Measurements from ENCODE around the gene ITIH3.

ITIH3 gene

DNA sequence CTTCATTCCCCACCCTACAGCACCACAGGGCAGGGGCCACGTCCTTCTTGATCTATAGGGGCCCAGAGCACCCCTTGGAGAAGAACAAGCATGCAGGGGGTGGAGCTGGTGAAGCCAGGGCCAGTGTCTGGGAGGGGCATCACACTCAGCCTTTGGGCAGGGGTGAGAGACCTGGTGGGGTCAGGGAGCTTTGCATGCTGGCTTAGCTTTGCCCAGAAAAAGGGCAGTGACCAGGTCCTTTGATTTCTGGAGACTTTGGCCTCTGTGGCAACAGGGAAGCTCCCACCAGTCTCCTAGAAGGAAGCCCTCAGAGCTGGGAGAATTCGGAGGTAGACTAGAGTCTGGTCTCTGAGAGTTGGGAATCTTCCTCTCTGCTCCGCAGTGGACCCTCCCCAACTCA is 34.9 kb downstream of the ITIH3 start:
- DNase-seq (ENCODE audit: low read depth in 2 of 2), result no peak

DNA sequence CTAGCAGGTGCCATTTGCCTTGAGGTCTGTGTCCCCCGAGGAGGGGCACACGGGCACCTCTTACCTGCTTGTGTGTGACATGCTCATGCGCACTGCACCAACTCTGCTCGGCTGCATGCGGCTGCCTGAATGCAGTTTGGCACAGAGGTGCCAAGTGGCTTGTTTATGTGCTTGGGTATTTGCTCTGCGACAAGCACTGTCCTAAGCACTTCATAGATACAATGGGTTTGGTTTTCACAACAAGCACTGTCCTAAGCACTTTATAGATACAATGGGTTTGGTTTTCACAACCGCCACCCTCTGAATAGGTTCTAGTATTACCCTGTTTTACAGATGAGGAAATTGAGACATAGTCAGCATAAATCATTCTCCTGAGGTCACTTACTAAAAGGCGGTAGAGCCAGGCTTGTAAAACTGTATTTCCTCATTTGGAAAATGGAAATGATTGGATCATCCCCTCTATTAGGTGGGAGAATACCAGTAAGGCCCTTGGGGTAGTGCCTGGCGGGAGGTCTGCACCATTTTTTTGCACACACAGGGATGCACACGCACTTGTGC is 35.4 kb downstream of the ITIH3 start:
- DNase-seq (ENCODE audit: low read depth in 2 of 2), result no peak

DNA sequence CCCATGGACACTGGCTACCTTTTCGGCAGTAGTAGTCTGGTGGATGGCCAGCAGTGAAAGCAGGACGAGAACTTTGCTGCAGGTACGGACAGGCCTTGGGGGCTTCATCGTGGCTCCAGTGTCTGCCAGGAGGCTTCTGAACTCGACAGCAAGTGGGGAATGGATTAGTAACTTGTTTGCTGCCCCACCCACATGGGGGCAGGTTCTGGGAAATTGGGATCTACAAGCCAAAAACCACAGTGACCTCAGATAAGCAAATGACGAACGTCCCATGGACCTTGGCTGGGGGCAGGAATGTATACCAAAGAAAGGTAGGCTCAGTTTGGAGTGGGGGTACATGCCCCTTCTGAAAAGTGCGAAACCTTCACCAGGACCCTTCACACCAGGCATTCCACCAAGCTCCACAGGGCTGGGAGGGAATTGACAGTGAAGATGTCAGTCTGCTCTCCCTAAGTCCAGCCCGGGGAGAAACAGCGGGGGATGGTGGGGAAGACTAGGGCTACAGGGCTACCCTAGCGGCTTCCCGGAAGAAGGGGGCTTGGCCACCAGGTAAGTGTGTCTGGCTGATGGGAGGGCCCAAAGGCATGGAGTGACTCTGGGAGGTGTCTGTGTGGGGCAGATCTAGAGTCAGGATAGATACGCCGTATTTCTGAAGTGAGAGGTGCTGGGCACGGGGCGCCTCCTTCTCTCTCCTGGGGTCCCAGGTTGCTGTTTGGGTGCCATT is 36.1 kb downstream of the ITIH3 start, which contains the start of gene ITIH4:
Gene ITIH4 (minus strand): TSS at position 138 of the 724 bp plus-strand sequence. CDS start 30 bp downstream, at position 108.
- no peak for DNase-seq (ENCODE audit: low read depth in 2 of 2)

DNA sequence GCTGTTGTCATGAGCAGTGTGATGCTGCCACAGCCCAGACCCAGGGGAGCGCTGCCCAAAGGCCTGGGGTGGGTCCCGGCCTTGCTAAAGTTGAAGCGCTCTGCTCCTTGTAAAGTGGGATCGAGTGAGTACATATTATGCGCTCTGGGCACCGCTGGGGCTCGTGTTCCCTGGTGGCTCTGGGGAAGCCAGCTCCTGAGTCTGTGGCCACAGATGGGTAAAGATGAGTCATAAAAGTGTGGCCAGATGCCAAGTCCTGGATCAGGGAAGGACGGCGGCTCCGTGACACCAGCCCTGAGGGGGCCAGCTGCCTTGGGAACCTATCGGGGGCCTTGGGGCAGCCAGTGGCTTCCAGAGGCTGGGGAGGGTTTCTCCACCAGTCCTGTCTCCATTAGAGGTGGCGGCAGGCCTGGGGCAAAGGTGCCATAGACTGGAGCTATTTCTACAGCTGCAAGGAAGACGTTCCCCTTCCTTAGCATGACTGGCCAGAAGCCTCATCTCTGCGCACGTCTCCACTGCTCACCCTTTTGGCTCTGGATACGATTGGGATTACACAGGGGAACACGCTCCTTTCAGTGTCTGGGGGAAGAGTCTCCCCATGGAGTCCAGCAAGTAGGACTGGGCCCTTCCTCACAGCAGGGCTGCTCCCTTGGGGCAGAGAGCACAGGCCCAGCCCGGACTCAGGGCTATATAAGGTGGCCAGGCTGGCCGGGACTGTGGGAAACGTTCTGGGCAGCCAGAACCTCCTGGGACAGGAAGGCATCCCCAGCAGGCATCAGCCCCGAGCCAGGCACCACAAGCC is 37.1 kb downstream of the ITIH3 start:
- no peak for DNase-seq (ENCODE audit: low read depth in 2 of 2)

DNA sequence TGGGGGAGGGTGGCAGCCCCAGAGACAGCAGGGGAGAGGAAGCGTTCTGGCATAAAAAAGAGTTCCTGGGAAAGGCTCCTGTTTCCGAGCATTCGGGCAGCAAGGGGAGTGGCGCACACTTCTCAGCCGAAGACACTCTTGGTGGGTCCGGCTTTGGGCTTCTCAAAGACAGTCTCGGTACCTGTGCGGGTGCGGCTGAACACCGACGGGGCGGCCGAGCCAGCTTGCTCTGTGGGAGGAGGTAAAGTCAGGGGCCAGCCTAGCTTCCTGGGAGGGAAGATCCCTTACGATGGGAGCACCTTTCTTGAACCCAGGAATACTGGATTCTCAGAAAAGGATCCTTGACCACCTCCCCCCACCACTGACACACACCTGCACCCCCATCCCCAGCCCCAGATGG is 38.6 kb downstream of the ITIH3 start:
- no peak for DNase-seq (ENCODE audit: low read depth in 2 of 2)

DNA sequence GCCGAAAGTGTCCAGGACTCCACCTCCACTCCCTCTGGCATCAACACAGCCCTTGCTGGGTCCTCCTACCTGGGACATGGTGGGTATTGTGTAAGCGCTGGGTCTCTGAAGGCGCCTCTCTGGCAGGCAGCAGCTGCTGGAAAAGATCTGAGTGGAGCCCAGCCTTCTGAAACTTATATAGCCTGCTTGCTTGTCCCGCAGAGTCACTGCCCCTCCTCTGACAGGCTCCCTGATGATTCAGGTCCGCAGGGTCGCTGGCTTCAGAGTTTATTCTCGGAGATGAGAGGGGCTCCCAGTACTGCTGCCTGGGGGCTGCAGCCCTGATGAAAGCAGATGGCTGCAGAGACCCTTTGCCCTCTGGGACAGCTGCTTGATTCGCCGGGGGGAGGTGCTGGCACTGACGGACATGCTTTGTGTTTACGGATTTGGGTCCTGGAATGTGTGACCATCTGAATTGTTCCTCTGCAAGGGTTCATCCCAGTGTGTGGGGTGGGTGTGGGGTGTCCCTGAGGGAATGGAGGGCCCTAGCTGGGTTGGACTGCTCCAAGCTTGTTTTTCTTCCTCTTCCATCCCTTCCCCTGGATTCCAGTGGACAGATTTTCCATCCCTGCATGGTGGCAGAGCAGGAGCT is 40.4 kb downstream of the ITIH3 start, which contains the start of gene MUSTN1:
Gene MUSTN1 (minus strand): TSS at position 149 of the 631 bp plus-strand sequence. CDS start 71 bp downstream, at position 78.
- no peak for DNase-seq (ENCODE audit: low read depth in 2 of 2)

DNA sequence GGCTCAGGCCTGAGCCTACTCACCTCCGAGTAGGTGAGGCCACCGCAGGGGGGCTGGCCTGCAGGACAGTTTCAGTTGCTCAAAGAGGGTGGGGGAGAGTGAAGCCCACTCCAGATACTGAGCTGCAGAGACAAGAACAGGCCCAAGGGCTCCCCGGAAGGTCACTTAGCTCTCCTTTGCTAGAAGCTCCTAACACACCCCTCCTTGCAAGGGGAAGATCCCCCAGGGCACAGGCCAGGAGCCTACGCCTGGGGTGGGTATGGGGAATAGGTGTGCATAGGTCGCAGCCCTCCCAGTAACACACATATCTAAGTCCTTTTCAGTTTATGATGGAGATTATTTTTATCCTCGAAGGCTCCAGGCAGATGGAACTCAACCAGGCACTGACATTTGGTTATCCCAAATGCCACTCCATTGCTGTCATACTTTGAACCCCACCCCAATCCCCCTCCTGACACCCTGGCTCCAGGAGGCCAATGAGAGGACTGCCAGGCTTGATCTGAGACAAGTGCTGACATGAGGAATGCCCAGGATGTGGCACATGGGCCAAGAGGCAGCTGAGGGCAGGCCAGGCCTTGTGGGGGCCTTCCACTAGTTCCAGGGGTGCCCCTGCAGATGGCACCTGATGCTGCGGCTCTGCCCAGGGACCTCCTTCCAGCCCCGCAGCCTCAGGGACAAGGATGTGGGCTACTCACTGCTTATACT is 41.3 kb downstream of the ITIH3 start:
- DNase-seq (ENCODE audit: low read depth in 2 of 2), result no peak

DNA sequence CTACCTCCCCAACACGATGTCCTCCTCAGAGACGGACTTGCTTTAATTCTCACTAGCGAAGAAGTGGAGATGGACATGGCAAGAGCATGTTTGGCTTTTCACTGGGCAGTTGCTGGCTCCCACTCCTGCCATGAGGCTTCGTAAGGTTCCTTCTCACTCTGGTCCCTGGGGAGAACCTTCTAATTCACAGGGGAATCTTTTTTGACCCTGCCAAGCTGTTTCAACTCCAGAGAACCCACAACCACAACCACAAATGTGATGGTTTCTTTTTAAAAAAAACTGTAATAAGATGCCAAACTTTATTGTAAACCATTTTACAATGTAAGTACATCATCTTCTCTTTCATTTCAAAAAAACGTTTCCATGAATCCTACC is 41.9 kb downstream of the ITIH3 start:
- DNase-seq (ENCODE audit: low read depth in 2 of 2), result no peak

DNA sequence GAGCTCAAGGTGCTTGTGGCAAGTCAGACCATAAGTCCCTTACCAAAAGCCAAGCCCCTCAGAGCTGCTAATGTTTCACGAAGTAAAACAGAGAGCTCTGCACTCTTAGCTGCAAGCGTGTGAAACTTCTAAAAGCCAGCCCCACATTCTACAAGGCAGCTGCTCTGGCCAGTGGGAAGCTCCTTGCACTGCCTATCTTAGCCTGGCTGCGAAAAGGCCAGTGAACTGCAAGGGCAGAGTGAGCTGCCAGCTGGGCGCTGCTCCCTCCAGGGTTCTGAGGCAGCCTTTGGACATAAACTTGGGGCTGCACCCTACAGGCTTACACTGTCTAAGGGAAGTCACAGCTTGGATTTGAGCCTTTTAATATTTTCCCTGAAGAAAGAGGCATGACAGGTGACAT is 42.4 kb downstream of the ITIH3 start:
- DNase-seq (ENCODE audit: low read depth in 2 of 2), result no peak

DNA sequence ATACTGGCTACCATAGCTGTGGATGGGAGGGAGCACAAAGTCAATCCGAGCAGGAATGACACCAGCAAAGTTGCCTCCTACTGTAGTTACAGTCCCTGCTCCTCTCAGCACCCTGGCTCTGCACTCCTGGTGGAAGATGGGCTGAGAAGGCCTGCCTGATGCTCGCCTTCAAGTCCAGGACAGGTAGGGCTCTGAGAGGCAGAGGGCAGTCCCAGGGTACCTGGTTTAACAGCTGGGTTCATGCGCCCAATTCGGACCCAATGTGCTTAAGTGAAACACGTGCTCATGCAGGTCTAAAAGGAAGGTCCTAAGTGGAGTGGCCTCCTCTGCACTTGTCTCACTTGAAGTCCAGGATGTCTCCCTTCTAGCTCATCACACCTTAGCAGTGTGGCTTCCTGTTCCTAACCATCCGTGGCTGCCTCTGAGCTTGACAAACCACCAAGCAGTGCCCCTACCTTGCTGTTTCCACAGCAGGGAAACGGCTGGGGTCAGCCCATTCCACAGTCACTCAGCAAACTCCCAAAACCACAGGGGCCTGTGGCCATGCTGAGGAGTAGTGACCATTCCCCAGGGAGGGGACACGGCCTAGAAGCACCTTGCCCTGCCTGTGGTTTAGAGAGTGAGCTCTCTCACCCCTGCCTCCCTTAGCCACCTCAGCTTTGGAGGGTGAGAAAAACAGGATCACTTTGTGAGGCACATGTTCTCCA is 44.1 kb downstream of the ITIH3 start:
- DNase-seq (ENCODE audit: low read depth in 2 of 2), result no peak

DNA sequence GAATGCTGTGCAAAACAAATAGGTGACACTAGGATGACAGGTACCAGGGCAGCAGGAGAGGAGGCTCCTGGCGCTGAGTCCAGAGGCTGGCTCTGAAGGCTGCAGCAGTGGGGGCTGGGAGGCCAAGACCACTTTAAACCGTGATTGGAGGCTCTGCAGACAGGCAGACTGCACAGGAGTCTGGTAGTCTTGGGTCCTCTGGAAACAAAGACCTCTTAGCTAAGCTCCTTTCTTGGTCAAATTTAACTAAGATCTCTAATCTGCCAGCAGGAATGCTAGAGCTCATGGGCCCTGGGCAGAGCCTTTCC is 44.6 kb downstream of the ITIH3 start:
- no peak for DNase-seq (ENCODE audit: low read depth in 2 of 2)

DNA sequence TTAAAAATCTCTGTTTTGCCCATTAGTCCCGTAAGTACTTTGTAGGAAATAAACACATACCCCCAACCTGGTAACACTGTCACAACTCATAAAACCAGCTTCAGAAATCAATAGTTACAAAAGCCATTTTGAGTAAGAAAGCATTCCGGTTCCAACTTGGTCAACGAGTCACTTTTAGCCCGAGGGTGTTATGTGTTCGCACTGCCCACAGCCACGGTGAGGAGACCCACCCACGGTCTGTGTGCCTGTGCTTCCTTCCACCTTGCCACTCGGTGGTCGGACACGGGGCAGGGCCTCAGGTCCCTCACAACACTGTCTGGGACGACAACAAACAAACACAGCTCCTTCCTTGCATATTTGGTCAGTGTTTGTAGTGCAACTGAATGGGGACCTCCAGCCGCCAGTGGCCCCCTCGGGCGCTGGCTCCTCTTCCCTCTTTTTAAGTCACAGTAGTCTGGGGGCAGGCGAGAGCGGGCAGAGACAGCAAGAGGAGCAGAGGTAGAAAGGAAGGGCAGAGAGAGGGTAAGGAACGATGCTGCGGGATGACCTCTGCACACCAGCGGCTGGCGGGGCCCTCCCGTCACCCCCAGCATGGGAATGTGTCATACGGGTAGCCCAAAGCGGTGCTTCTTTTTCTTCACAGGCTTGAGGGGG is 45.4 kb downstream of the ITIH3 start:
- DNase-seq (ENCODE audit: low read depth in 2 of 2), result no peak

DNA sequence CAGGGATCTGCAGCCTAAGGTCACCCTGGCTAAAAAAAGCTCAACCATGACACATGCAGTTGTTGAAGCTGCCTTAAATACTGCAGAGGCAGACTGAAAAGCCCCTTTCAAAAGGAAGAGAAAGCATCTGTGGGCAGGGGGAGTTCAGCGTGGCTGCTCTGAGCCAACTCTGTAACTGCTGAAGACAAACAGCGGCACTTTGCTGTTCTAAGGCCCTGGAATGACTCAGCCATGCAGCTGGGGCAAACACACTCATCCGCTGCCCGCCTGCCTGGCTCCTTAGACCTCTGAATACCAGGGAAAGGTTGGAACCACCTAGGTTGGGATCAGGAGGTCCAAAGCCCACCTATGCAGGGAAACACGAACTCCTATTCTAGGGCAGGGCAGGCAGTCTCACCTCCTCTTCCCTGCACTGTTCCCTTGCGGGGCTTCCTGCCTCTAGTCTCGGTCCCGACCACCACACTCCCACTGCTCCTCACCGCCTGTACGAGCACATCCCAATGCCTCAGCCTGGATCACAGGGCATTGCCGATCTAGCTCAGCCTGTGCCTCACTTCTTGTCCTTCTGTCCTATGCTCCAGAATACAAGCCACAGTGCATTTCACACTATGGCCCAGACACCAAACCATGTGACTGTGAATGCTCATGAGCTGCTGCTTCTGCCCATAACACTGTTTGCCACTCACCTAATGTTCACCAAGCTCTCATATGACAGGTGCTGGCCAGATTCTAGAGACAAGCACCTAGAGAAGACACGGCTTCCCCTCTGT is 46.8 kb downstream of the ITIH3 start:
- DNase-seq (ENCODE audit: low read depth in 2 of 2), result no peak

DNA sequence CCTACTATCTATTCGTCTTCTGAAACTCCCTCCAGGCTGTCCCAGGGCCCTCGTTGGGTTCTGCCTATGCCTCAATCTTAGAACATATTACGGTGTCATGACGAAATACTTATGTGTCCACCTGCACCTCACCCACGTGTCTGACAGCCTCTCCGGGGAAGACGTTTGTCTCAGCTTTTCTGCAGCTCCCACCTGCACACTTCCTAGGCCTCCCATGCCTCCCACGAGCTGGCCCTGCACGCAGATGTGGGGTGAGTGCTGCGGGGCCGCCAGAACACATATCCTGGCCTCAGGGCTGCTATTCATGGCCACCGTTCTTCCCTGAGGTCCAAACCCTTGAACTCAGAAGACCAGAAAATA is 47.4 kb downstream of the ITIH3 start:
- no peak for DNase-seq (ENCODE audit: low read depth in 2 of 2)

DNA sequence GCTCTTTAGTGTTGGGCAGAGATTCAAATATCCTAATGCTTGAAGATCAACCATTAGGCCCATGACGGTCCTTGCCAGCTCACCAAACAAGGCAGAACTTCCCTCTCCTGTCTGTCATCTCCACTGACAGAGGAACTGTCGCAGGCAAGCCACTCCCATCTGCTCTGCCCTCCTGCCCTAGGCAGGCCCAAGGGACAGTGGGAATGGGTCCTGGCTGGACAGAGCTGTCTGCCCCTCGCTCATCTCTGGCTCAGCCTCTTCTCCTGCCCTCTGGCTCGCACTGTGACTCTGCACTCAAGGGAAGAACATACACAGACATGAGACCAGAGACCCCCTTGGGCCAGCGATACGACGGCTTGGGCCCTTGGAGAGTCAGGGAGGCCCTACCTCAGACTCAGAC is 47.8 kb downstream of the ITIH3 start:
- DNase-seq (ENCODE audit: low read depth in 2 of 2), result no peak

DNA sequence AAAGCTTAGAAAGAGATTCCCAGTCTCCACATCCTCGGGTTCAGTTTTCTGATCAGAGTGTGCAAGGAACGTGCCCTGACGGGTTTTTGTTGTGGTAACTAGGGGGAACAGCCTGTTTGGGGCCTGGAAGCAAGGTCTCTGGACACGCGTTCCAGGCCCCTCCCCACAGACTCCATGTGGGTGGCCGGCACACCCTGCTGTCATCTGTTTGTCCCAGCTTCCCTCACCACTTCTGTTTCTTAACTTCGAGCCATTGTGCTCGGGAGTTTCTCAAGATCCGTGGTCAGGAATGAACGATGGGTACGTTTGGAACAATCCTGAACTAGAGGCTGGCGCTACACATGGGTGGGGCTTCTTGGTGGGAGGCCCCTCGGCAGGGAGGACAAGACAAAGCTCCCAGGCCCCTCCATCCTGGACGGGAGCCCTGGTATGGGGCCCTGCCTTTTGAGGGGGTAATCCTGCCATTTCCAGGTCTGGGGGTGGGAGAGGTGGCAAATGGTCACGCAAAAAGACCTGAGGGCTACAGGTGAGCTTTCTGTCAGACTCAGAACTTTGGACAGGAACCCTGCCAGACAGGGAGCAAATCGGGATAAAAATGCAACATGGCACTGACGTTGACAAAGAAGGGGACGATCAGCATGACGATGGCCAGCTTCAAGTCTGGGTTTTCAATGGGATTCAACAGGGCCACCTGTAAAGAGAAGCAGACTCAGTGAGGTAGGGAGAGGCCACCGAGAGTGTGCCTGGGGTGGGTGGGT is 48.7 kb downstream of the ITIH3 start:
- no peak for DNase-seq (ENCODE audit: low read depth in 2 of 2)

DNA sequence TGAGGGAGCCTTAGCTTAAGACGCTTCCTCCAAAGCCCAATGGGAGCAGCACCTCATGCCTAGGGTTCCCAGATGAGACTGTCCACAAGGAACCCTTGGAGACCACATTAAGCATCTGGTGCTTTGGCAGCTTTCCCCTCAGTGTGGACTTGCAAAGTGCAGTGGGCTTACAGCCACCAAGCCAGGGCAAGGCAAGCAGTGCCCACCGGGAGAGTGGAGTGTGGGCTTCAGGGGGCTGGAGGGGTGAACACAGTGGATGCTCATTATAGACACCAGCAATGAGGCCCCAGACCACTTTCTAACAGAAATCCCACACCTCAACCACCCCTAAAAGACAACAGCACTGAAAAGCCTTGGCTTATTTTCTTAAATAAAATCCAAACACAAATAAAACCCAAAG is 49.3 kb downstream of the ITIH3 start:
- no peak for DNase-seq (ENCODE audit: low read depth in 2 of 2)

DNA sequence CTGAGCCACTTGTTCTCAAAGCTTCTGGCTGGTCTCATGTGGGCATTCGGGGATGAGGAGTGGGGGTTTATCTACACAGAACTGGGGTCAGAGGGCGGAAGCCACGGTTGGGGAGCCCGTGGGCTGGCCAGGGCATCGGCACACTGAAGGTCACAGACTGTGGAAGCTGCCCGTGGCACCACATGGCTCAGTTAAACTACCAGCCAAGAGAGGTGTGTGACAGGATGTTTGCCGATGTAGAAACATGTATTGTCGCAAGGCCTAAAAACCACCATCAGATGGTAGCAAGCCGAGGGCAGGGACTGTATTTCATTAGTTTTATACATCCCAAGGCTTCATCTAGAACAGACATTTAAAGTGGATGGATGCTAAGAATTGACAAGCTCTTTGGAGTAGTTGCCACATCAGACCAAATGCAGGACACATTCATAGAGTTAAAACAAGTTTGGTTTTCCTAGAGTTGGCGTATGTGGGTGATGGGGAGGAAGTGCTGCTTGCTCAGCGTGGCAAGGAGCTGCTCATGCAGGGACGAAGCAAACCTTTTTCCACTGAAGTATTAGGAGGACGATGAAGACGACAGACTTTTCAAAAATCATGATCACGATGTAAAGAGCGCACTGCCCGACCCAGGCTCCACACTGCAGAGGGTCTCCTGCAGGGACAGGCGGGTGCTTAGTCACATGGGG is 49.8 kb downstream of the ITIH3 start:
- DNase-seq (ENCODE audit: low read depth in 2 of 2), result no peak

DNA sequence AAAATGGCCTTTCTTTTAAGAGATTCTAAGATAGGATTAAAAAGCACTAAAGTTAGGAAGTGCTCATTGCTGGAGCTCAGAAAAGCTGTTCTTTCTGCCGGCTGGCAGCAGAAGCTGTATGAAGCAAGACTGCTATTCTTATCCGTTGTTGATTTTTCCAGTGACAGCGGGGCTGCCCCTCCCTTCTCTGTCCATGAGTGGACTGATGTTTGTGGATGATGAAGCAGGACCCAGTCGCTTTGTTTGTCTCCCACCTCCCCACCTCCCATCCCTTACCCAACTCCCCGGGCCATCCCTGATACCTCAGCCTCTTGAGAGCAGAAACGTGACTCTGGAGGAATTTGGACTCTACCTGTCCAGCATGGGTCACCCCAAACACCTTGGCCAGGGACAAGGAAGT is 50.6 kb downstream of the ITIH3 start:
- no peak for DNase-seq (ENCODE audit: low read depth in 2 of 2)
